DMS 273 (cell line): ENCODE measurements around the gene RBM14.
A peak's percentile ranks its signal among the peaks of the same experiment; 100 is the strongest.
"Not testable (repeated sequence)": the region's sequence is repeated elsewhere in the genome, so short reads cannot be mapped to it uniquely, and the experiment has no call there.

Experiments used
- DNase-seq: peaks from one replicate; lab custom pipeline; 2025; ENCODE audit not compliant: unreplicated experiment; lab: John Stamatoyannopoulos, UW

RBM14 gene, protein sequence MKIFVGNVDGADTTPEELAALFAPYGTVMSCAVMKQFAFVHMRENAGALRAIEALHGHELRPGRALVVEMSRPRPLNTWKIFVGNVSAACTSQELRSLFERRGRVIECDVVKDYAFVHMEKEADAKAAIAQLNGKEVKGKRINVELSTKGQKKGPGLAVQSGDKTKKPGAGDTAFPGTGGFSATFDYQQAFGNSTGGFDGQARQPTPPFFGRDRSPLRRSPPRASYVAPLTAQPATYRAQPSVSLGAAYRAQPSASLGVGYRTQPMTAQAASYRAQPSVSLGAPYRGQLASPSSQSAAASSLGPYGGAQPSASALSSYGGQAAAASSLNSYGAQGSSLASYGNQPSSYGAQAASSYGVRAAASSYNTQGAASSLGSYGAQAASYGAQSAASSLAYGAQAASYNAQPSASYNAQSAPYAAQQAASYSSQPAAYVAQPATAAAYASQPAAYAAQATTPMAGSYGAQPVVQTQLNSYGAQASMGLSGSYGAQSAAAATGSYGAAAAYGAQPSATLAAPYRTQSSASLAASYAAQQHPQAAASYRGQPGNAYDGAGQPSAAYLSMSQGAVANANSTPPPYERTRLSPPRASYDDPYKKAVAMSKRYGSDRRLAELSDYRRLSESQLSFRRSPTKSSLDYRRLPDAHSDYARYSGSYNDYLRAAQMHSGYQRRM

GRCh38 chr11:66616379-66617154, at the start of gene RBM14:
TSS of gene RBM14 (plus strand) at chr11:66616630. CDS start at chr11:66616721, 91 bp downstream.
- DNase-seq, result peak; percentile 99

DNA sequence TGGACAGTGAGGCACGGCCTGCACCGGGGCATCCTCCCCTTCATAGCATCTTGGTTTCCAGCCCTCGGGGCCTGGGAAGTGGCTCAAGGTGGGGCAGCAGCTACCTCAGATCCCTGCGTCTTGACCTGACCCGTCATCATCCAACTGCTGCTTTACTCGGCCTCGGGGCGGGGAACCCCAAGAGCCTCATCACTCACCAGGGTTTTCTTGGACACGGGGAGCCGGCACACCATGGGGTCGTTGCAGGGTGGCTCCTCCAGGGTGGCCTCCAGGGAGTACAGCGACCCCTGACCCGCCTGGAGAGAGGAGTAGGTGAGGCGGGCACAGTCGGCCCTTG, 48.7 kb upstream of the RBM14 start:
- DNase-seq, result no peak

- peak; percentile 60 for DNase-seq
Measured at GRCh38 chr11:66568124-66568916, 48.1 kb upstream of the RBM14 start, which contains the start of gene CTSF. TSS of gene CTSF (minus strand) at chr11:66568606. CDS start at chr11:66568486, 120 bp downstream.

DNA sequence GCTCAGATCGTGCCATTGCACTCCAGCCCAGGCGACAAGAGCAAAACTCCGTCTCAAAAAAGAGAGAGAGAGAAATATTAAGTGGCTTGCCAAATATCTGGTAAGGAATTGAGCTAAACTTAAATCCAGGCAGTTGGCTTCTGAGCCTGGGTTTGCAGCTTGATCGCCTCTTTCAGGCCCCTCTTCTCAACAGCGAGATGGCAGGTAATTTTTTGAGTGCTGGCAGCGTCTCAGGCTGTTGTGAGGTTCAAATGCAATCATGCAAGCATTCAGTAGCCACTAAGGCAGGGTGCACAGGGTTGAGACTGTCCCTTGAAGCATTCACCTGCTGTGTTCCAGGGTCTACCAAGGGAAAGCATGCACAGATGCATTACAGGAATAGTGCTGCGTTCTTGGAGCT, 47.4 kb upstream of the RBM14 start:
- DNase-seq, result no peak

GRCh38 chr11:66570079-66570849, 46.2 kb upstream of the RBM14 start:
- no peak for DNase-seq

DNA sequence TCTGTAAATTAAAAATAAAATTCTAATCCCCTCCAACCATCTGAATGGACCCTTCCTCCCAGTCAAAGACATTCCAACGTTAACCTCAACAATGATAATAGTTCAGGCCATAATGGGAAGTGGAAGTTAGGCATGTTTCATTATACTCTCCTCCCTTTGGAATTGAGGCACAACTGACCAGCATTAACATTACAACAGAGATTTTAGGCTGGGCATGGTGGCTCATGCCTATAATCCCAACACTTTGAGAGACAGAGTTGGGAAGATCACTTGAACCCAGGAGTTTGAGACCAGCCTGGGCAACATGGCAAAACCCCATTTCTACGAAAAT, 45.6 kb upstream of the RBM14 start:
- no peak for DNase-seq

GRCh38 chr11:66579017-66579606, 37.3 kb upstream of the RBM14 start:
- DNase-seq, result peak; percentile 78

GRCh38 chr11:66580803-66581202, 35.6 kb upstream of the RBM14 start:
- DNase-seq, result no peak

DNA sequence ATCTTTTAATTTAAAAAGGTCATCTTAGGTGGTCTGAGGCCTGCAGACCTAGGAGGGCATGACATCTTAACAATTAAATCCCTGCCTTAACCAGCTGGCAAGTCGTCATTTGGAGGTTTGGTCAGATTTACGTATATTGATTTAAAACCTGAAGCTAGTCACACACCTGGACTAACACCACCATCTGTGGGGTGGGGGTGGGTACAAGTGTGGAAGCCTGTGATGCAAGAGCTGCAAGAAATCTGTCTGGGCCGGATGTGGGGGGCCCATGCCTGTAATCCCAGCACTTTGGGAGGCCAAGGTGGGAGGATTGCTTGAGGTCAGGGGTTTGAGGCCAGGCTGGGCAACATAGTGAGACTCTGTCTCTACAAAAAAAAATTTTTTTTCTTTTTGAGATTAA, 35.2 kb upstream of the RBM14 start:
- DNase-seq, result no peak

- not testable (repeated sequence) for DNase-seq
Measured at GRCh38 chr11:66582565-66583147, 33.8 kb upstream of the RBM14 start.

DNA sequence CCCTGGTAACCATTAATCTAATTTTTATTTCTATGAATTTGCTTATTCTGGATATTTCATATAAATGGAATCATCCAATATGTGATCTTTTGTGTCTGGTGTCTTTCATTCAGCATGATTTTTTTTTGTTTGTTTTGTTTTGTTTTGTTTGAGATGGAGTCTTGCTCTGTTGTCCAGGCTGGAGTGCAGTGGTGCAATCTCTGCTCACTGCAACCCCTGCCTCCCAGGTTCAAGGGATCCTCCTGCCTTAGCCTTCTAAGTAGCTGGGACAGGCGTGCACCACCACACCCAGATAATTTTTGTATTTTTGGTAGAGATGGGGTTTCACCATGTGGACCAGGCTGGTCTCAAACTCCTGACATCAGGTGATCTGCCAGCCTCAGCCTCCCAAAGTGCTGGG, 31.0 kb upstream of the RBM14 start:
- DNase-seq, result not testable (repeated sequence)

GRCh38 chr11:66586136-66586535, 30.3 kb upstream of the RBM14 start:
- no peak for DNase-seq

GRCh38 chr11:66589315-66589714, 27.1 kb upstream of the RBM14 start:
- not testable (repeated sequence) for DNase-seq

- DNase-seq, result no peak
Measured at GRCh38 chr11:66589996-66590675, 26.3 kb upstream of the RBM14 start.

DNA sequence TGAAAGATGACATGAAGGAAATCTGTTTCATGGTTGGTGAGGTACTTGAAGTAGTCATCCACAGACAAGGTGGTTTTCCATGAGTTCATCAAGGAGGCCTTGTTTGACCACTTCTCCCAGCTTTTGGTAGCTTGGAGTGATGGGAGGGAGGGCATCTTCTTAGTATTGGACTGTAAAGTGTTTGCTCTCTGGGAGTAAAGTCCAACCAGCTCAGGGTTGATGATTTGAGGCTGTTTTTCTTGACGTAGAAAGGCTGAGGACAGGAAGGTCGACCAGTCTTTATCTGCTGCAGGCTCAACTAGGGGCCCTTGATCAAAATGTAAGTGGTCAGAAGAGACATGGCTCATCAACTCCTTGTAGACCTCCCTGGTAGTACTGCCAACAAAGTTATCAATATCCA, 25.3 kb upstream of the RBM14 start:
- no peak for DNase-seq

DNA sequence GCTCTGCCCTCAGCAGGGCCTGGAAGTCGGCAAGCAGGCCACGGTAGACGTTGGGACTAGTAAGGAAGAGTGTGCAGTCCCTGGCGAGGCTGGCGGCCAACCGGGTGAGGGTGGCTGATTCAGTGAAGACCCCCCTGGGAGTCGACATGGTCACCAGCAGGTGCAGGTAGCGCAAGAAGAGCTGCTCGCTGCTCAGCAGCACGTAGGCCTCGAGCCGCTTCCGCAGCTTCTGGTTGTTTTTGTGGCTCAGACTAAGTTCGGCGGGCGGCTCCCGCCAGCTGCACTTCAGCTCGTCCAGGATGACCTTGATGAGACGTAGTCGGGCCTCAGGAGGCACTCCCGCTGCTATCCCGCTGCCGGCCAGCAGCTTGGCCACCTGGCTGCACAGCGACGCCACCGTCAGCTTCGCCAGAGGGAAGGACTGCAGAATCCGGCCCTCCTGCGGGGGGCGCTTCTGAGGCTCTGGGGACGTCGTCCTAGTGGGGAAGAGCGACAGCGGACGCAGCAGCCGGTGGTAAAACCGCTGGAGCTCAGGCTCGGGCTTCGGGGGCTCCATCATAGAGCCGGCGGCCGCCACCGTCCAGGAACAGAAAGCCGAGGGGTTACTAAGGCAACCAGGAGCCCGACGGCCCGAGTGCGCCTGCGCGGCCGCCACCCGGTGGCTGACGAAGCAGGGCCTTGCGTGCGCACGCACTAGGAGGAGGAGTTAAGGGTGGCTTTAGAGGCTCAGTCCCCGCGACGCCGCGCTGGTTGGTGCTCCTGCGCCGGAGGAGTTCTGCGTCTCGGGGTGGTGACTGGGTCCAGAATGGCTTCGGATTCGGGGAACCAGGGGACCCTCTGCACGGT, 23.8 kb upstream of the RBM14 start, which contains the start of the genes CCDC87 and CCS:
Gene CCDC87 (minus strand): TSS at position 607 of the 846 bp plus-strand sequence. CDS start 48 bp downstream, at position 559.
Gene CCS (plus strand): TSS at position 729 of the 846 bp plus-strand sequence. CDS start 77 bp downstream, at position 806.
- DNase-seq, result peak; percentile 96

DNA sequence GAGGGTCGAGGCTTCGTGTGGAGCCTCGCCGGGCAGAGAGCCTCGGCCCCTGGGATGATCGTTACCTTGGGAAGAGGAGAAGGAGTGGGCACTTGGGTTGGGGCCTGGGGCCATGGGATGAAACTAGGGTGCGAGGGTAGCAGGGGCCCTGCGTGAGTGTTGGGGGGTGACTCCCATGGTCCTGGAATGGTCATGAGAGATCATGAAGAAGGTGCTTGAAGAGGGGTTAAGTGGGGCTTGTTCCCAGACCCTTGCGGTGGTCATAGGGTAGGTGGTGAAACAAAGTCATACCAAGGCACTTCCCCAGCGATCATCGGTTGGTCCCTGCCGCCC, 23.2 kb upstream of the RBM14 start:
- DNase-seq, result no peak

- no peak for DNase-seq
Measured at GRCh38 chr11:66593650-66594049, 22.8 kb upstream of the RBM14 start.
